Measurements from ENCODE around the gene BRF1. TPM values are rescaled to one million over a fixed set of nuclear protein-coding genes. Genes with fewer than 3 reads are reported as not detected.

The BRF1 gene
- total RNA-seq, 1 experiment from 2014 or later: 41.8 TPM

DNA sequence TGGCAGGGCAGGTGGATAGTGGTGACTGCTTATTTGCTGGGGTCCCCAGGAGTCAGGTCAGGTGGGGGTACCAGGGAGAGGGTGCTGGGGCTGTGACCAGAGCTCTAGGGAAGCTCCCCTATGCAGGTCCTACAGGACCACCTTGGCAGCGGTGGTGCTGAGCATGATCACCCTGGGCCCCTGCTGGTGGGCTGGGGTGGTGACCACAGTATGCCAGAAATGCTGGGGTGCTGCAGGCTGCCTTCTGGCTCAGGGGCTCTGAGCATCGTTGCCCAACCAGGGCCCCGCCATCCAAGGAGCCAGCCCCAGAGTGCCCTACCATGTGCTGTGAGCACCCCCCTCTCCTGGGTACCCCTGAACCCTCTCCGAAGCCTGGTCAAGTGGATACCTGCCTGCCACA, 102.2 kb downstream of the BRF1 start:
- no peaks in the 10 kb centered on the region for H3K36me3 ChIP-seq (ENCODE audit: insufficient read depth, low read length, poor library complexity, severe bottlenecking)
- no TSS peak for BruUV-seq (replicated peaks)
- TF ChIP-seq EZH2 (IDR thresholded peaks at IDR 0.05; ENCODE audit: borderline replicate concordance, low read depth, low read length, poor library complexity, severe bottlenecking): no peak
- TF ChIP-seq, protein P1, sequence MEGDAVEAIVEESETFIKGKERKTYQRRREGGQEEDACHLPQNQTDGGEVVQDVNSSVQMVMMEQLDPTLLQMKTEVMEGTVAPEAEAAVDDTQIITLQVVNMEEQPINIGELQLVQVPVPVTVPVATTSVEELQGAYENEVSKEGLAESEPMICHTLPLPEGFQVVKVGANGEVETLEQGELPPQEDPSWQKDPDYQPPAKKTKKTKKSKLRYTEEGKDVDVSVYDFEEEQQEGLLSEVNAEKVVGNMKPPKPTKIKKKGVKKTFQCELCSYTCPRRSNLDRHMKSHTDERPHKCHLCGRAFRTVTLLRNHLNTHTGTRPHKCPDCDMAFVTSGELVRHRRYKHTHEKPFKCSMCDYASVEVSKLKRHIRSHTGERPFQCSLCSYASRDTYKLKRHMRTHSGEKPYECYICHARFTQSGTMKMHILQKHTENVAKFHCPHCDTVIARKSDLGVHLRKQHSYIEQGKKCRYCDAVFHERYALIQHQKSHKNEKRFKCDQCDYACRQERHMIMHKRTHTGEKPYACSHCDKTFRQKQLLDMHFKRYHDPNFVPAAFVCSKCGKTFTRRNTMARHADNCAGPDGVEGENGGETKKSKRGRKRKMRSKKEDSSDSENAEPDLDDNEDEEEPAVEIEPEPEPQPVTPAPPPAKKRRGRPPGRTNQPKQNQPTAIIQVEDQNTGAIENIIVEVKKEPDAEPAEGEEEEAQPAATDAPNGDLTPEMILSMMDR (conservative IDR thresholded peaks at IDR 0.05; ENCODE audit: low read depth, low read length): no peak
- no peaks in the 10 kb centered on the region for H3K27me3 ChIP-seq (replicated peaks; ENCODE audit: insufficient read depth, low read depth, low read length, poor library complexity)
- no peak overlapping the region for H3K4me3 ChIP-seq (ENCODE audit: low read depth, low read length, poor library complexity, severe bottlenecking)
- DNase-seq (ENCODE audit: low spot score): no peak
- POLR2A ChIA-PET (ENCODE audit: low non-redundant PET): no interaction called here
- CTCF ChIA-PET: no interaction called here
- H3K9me3 ChIP-seq (ENCODE audit: low read depth, low read length, poor library complexity, severe bottlenecking): no peaks in the 10 kb centered on the region
- peaks cover 35% of the 10 kb centered on the region for H3K4me1 ChIP-seq (ENCODE audit: insufficient read depth, low read length, poor library complexity, severe bottlenecking)
- intact Hi-C loops (cut with micrococcal nuclease; ENCODE audit: unreplicated experiment): loop anchor here (5.0 kb wide), 1 partner anchor 106 kb away; no protein-coding TSS in a partner anchor
- no peak overlapping the region for H3K27ac ChIP-seq (ENCODE audit: low read depth, low read length, poor library complexity, severe bottlenecking)

DNA sequence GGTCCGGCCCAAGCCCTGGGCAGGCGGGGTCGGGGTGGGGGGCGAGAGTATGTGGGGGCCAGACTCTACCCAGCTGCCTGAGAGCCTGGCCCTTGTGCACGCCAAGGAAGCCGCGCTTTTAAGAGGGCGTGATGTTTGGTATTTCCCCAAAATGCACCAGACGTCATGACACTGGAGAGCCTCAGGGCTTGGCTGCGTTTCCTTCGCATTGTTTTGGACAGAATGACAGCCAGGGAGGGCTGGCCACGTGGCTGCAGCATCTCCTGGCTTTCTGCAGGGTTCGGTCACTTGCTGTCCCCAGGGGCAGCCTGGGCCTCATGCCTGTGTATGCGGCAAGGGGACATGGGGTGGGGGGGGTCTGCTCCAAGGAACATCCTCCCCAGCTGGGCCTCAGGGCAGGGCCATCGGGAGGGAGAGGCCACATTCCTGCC, 103.6 kb downstream of the BRF1 start:
- intact Hi-C loops (cut with micrococcal nuclease; ENCODE audit: unreplicated experiment): loop anchor here (5.0 kb wide), 1 partner anchor 105 kb away; no protein-coding TSS in a partner anchor
- no peaks in the 10 kb centered on the region for H3K36me3 ChIP-seq (ENCODE audit: insufficient read depth, low read length, poor library complexity, severe bottlenecking)
- no peak for DNase-seq (ENCODE audit: low spot score)
- no TSS peak for BruUV-seq (replicated peaks)
- no peaks in the 10 kb centered on the region for H3K9me3 ChIP-seq (ENCODE audit: low read depth, low read length, poor library complexity, severe bottlenecking)
- no peak for TF ChIP-seq EZH2 (IDR thresholded peaks at IDR 0.05; ENCODE audit: borderline replicate concordance, low read depth, low read length, poor library complexity, severe bottlenecking)
- TF ChIP-seq, protein P1 (conservative IDR thresholded peaks at IDR 0.05; ENCODE audit: low read depth, low read length): no peak
- no peak overlapping the region for H3K4me3 ChIP-seq (ENCODE audit: low read depth, low read length, poor library complexity, severe bottlenecking)
- H3K27ac ChIP-seq (ENCODE audit: low read depth, low read length, poor library complexity, severe bottlenecking): no peak overlapping the region
- POLR2A ChIA-PET (ENCODE audit: low non-redundant PET): no interaction called here
- H3K4me1 ChIP-seq (ENCODE audit: insufficient read depth, low read length, poor library complexity, severe bottlenecking): peaks cover 39% of the 10 kb centered on the region
- H3K27me3 ChIP-seq (replicated peaks; ENCODE audit: insufficient read depth, low read depth, low read length, poor library complexity): no peaks in the 10 kb centered on the region
- CTCF ChIA-PET: no interaction called here

DNA sequence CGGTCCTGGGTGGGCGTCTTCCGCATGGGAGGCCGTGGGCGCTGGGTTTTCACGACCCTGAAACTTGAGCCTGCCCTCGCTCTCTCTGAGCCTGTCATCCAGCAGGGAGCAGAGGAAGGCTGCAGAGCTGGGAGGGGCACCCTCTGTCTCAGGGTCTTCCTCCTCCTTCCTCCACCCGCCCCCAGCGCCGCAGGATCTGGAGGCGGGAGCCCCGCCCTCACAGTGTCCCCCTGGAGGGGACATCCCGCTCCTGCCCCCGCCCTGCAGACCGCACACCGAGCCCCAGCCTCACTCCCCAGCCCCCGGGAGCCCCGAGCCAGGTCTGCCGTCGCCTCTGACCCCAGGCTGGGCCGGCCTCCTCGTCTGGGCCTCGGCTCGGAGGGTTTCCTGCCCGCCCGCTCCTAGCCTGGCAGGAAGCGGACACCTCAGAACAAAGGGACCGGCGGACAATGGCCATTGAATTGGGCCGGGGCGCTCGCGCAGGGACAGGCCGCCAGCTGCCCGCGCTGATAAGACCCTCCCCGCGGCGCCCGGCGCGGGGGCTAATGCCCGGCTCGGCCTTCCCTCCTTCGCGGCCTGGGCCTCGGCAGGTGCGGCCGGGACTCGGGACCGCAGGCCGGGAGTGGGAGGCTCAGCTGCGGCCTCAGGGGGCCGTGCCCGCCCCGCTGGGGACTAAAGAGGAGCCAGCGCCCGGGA, 104.4 kb downstream of the BRF1 start:
- Histone ChIP-seq H3K4me3 (ENCODE audit: low read depth, low read length, poor library complexity, severe bottlenecking) (no peak overlapping the region), H3K27ac (ENCODE audit: low read depth, low read length, poor library complexity, severe bottlenecking) (no peak overlapping the region), H3K27me3 (replicated peaks; ENCODE audit: insufficient read depth, low read depth, low read length, poor library complexity) (no peaks in the 10 kb centered on the region), H3K9me3 (ENCODE audit: low read depth, low read length, poor library complexity, severe bottlenecking) (no peaks in the 10 kb centered on the region), H3K36me3 (ENCODE audit: insufficient read depth, low read length, poor library complexity, severe bottlenecking) (no peaks in the 10 kb centered on the region), H3K4me1 (ENCODE audit: insufficient read depth, low read length, poor library complexity, severe bottlenecking) (peaks cover 39% of the 10 kb centered on the region)
- CTCF ChIA-PET: no interaction called here
- BruUV-seq (replicated peaks): no TSS peak
- no peak for TF ChIP-seq EZH2 (IDR thresholded peaks at IDR 0.05; ENCODE audit: borderline replicate concordance, low read depth, low read length, poor library complexity, severe bottlenecking)
- TF ChIP-seq, protein P1 (conservative IDR thresholded peaks at IDR 0.05; ENCODE audit: low read depth, low read length): no peak
- no peak for DNase-seq (ENCODE audit: low spot score)
- POLR2A ChIA-PET (ENCODE audit: low non-redundant PET): no interaction called here
- intact Hi-C loops (cut with micrococcal nuclease; ENCODE audit: unreplicated experiment): loop anchor here (5.0 kb wide), 1 partner anchor 104 kb away; no protein-coding TSS in a partner anchor

All from A673 (cell line).